Spleen (tissue), 11 donors: ENCODE results near the gene MEGF6. TPM values are rescaled to one million over a fixed set of nuclear protein-coding genes. Genes with fewer than 3 reads are reported as not detected.

Source experiments
- DNase-seq: peaks from one replicate; pipeline ENCODE4 v3.0.0-alpha.2; 2020
- H3K27ac ChIP-seq, 8 donors: fragments of 200-600 bp; sonication (generic) in 7 of 8; 1 replicate in 4 of 8; 2 replicates in 4 of 8; pipeline versions ENCODE4 v1.5.0 to v1.8.0; 2016 to 2021; ENCODE audit warnings: inconsistent platforms in 4 of 8, mild to moderate bottlenecking in 4 of 8, moderate library complexity in 1 of 8
- H3K27me3 ChIP-seq, 7 donors: fragments of 200-600 bp; sonication (generic) in 6 of 7; replicated peaks in 1 of 7; 1 replicate in 4 of 7; 2 replicates in 3 of 7; pipeline versions ENCODE4 v1.5.0 to v1.8.0; 2016 to 2021; ENCODE audit warnings: inconsistent platforms in 3 of 7, mild to moderate bottlenecking in 1 of 7
- H3K36me3 ChIP-seq, 6 donors: fragments of 200-600 bp; sonication (generic) in 5 of 6; 1 replicate in 4 of 6; 2 replicates in 2 of 6; pipeline versions ENCODE4 v1.5.0 to v1.8.0; 2016 to 2021; ENCODE audit warnings: inconsistent platforms in 2 of 6
- H3K4me1 ChIP-seq, 6 donors: fragments of 200-600 bp; sonication (generic) in 5 of 6; 1 replicate in 3 of 6; 2 replicates in 3 of 6; pipeline versions ENCODE4 v1.5.0 to v1.8.0; 2016 to 2021; ENCODE audit warnings: inconsistent platforms in 3 of 6
- H3K4me3 ChIP-seq, 8 donors: fragments of 200-600 bp; sonication (generic) in 7 of 8; 1 replicate in 4 of 8; 2 replicates in 4 of 8; pipeline versions ENCODE4 v1.5.0 to v1.8.0; 2016 to 2021; ENCODE audit warnings: inconsistent platforms in 4 of 8, mild to moderate bottlenecking in 4 of 8, moderate library complexity in 2 of 8
- H3K9me3 ChIP-seq, 8 donors: fragments of 200-600 bp; sonication (generic) in 7 of 8; 1 replicate in 4 of 8; 2 replicates in 4 of 8; pipeline versions ENCODE4 v1.5.0 to v1.8.0; 2016 to 2021; ENCODE audit warnings: inconsistent platforms in 4 of 8
- POLR2A ChIP-seq, 3 donors: fragments of 450-650 bp; IDR thresholded peaks; one replicate each; pipeline ENCODE4 v1.5.1; 2017; ENCODE audit warnings: antibody characterized with exemption in 3 of 3, mild to moderate bottlenecking in 1 of 3
- POLR2AphosphoS5 ChIP-seq, 3 donors: sonication (generic); formaldehyde crosslinking; IDR thresholded peaks; one replicate each; pipeline ENCODE4 v1.5.1; 2017; ENCODE audit warnings: antibody characterized with exemption in 3 of 3
- WGBS, 5 donors: extraction: QIAGEN DNeasy Blood & Tissue Kit in 3 of 5; methylation state at CpG; one replicate each; pipeline versions ENCODE4 v1.1.5 to v1.1.7; 2013 to 2018; 5-methylcytosine and 5-hydroxymethylcytosine counted together
- intact Hi-C: fragments of 100-400 bp; cut with DNase I; formaldehyde crosslinking; loops from one replicate; pipeline ENCODE4 v1.15.0; 2023; ENCODE audit warnings: low total_unique reads
- polyA plus RNA-seq, 3 donors: library from polyadenylated mRNA; stranded (reverse); fragments of 200-250 nt; gene quantifications; one replicate each; pipeline ENCODE4 v1.2.1, GENCODE V29; 2013
- total RNA-seq, 7 donors: library from RNA; depleted of rRNA in 3 of 7; stranded (reverse); fragments of >200 nt in 3 of 7; fragmentation: NEBNext Ultra II Directional in 4 of 7; extraction: Animal tissue kit (Norgen Biotek cat#: 25700) in 4 of 7; gene quantifications; one replicate each; pipeline versions ENCODE4 v1.1.0 to v1.2.1, GENCODE V29; 2016 to 2021
- TF ChIP-seq, protein P1 (sequence below), 11 experiments: fragments of 200-600 bp in 7 of 11; fragments of 450-650 bp in 4 of 11; sonication (generic) in 4 of 11; IDR thresholded peaks in 8 of 11; conservative IDR thresholded peaks in 3 of 11; 1 replicate in 7 of 11; 2 replicates in 4 of 11; pipeline versions ENCODE4 v1.4.0 to v1.8.0; 2016 to 2021; ENCODE audit warnings: antibody characterized with exemption in 11 of 11, inconsistent platforms in 4 of 11, mild to moderate bottlenecking in 1 of 11
- donor health status: healthy with polysubstance abuse.
- donor health status: DM: no; HTN: no; CAD: no; lungs with moderate emphysema.
- donor health status: DM: no; HTN: no; CAD: no.
- donor health status: Bipolar disorder and iron deficiency.
- donor health status: healthy.
- donor health status: DM: no; HTN: no; CAD: no.
- donor health status: DM: yes; HTN: yes; CAD: no.

MEGF6 gene
- total and polyA plus RNA-seq, 10 donors: 8.7 to 39.5 (median 20.3) TPM

DNA sequence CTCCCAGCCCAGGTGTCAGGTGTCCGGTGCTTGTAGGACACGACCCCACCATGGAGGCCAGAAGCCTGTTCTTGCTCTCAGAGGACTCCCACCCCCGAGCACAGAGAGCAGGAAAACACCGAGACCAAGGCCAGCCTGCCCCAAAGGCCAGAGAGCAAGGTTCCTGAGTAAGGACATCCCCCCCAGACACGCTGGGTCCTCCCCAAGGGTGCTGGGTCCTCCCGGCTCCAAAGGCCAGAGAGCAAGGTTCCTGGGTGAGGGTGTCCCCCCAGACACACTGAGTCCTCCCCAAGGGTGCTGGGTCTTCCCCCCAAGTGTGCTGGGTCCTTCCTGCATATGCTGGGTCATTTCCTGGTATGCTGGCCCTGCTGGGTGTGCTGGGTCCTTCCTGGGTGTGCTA, 40.0 kb downstream of the MEGF6 start:
- no peaks in the 10 kb centered on the region for H3K36me3 ChIP-seq
- H3K27me3 ChIP-seq: no peaks in the 10 kb centered on the region
- TF ChIP-seq POLR2AphosphoS5 (IDR thresholded peaks at IDR 0.05) (no peak), POLR2A (IDR thresholded peaks at IDR 0.05) (no peak)
- TF ChIP-seq, protein P1, sequence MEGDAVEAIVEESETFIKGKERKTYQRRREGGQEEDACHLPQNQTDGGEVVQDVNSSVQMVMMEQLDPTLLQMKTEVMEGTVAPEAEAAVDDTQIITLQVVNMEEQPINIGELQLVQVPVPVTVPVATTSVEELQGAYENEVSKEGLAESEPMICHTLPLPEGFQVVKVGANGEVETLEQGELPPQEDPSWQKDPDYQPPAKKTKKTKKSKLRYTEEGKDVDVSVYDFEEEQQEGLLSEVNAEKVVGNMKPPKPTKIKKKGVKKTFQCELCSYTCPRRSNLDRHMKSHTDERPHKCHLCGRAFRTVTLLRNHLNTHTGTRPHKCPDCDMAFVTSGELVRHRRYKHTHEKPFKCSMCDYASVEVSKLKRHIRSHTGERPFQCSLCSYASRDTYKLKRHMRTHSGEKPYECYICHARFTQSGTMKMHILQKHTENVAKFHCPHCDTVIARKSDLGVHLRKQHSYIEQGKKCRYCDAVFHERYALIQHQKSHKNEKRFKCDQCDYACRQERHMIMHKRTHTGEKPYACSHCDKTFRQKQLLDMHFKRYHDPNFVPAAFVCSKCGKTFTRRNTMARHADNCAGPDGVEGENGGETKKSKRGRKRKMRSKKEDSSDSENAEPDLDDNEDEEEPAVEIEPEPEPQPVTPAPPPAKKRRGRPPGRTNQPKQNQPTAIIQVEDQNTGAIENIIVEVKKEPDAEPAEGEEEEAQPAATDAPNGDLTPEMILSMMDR (IDR thresholded peaks at IDR 0.05 in 8 of 11, conservative IDR thresholded peaks at IDR 0.05 in 3 of 11): no peak
- no peaks in the 10 kb centered on the region for H3K9me3 ChIP-seq
- H3K4me3 ChIP-seq: no peak overlapping the region
- intact Hi-C loops: no loop called here
- H3K27ac ChIP-seq: no peak overlapping the region
- 68 to 82% (median 72%) methylated on average over 3 to 6 of the region's 6 CpGs for WGBS, 5 donors
- H3K4me1 ChIP-seq: peaks cover 0 to 5% (median 0%) of the 10 kb centered on the region in 6 donors
- no peak for DNase-seq

DNA sequence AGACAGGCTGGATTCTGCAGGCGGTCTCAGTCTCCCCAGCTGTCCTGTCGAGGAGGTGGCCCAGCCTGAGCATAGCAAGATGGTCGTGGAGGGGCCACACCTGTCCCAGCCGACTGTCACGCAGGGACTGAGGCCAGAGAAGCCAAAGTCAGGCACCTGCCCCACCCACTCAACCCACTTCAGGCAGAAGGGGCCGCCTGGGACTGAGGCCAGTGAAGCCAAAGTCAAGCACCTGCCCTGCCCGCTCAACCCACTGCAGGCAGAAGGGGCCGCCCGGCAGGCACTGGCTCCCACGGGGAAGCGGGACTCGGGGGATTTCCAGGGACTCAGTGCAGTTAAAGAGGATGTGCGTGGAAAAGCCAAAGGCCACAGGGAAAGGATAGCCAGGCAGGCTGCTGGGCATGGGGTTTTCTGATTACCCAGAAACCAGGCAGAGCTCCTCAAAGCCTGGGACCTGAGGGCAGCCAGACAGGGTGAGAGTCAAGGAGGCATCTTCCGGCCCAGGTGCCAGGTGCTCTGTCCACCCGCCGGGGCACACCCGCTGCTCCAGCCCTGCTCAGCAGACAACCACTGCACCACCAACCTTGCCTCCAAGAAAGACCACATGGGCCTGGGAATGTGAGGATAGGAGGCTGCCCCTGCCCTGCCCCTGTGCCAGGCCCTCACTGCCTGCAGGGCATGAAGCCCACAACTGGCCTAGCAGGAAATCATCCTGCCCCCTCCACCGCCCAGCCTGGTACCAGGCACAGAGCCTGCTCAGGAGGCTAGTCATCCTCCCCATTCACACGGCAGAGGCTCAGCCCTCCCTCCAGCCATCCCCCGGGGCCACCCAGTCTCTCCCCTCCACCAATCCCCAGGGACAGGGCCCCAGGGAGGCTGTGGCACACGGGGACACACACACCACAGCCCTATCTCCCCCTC, 41.0 kb downstream of the MEGF6 start:
- peaks cover 0 to 5% (median 0%) of the 10 kb centered on the region in 6 donors for H3K4me1 ChIP-seq
- 62 to 76% (median 72%) methylated on average over 16 to 21 of the region's 21 CpGs for WGBS, 5 donors
- no peak for DNase-seq
- H3K4me3 ChIP-seq: no peak overlapping the region
- no peak overlapping the region for H3K27ac ChIP-seq
- intact Hi-C loops: no loop called here
- H3K27me3 ChIP-seq: peaks cover 0 to 7% (median 0%) of the 10 kb centered on the region in 7 donors
- TF ChIP-seq POLR2A (IDR thresholded peaks at IDR 0.05): no peak
- TF ChIP-seq, protein P1 (IDR thresholded peaks at IDR 0.05 in 8 of 11, conservative IDR thresholded peaks at IDR 0.05 in 3 of 11): no peak
- TF ChIP-seq POLR2AphosphoS5 (IDR thresholded peaks at IDR 0.05): no peak
- H3K9me3 ChIP-seq: no peaks in the 10 kb centered on the region
- no peaks in the 10 kb centered on the region for H3K36me3 ChIP-seq

DNA sequence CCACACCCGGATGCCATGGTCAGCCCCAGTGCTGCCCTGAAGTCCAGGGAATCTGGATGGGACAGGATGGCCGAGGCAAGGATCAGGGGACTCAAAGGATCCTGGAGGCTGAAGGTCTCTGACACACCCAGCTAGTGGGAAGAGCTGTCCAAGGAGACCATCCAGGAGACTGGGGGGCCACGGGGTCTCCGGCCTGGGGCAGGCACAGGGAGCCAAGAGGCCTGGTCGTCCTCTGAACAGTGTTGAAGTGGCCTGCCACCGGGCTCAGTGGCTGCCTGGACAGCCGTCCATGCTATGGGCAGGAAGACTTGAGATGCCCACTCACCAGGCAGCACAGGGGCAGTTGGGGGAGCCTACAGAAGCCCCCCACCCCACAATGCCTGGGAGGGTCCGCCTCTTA, 41.9 kb downstream of the MEGF6 start:
- TF ChIP-seq, protein P1 (IDR thresholded peaks at IDR 0.05 in 8 of 11, conservative IDR thresholded peaks at IDR 0.05 in 3 of 11): no peak
- TF ChIP-seq POLR2A (IDR thresholded peaks at IDR 0.05): no peak
- TF ChIP-seq POLR2AphosphoS5 (IDR thresholded peaks at IDR 0.05): no peak
- Histone ChIP-seq H3K27ac (no peak overlapping the region), H3K36me3 (no peaks in the 10 kb centered on the region), H3K27me3 (peaks cover 0 to 16% (median 0%) of the 10 kb centered on the region in 7 donors), H3K4me1 (peaks cover 0 to 5% (median 0%) of the 10 kb centered on the region in 6 donors), H3K9me3 (no peaks in the 10 kb centered on the region), H3K4me3 (no peak overlapping the region)
- WGBS, 5 donors: 83 to 89% (median 89%) methylated on average over 6 to 8 of the region's 8 CpGs
- no peak for DNase-seq
- intact Hi-C loops: loop anchor here (5.0 kb wide), 1 partner anchor 48 kb away; no protein-coding TSS in a partner anchor

DNA sequence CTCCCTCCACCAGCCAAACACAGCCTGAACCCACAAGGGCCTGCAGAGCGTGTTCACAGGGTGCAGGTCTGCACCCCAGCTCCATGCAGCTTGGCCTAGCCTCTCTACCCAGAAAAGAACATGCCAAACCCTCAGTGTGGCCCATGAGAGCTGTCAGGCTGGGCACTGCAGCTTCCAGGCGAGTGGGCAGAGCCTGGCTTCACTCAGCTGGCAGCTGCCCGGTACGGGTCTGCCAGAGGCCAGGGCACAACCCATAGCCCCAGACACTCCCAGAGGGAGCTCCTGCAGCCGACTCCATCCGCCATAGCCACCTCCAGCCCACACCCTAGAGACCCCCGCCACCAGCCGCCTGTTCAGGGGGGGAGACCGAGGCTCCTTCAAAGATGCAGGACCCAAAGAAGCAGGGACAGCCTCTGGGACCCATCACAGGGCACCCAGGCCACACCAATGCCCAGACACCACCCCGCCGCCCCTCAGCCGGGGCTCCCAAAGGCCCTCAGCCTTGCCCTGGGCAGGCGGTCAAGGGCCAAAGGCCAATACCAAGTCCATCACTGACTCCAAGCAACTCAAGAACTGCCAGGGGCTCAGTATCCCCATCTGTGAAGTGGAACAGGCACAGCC, 42.4 kb downstream of the MEGF6 start:
- H3K4me3 ChIP-seq: no peak overlapping the region
- no peak overlapping the region for H3K27ac ChIP-seq
- no peaks in the 10 kb centered on the region for H3K36me3 ChIP-seq
- 87 to 95% (median 92%) methylated on average over 4 to 13 of the region's 13 CpGs for WGBS, 5 donors
- H3K27me3 ChIP-seq: peaks cover 0 to 17% (median 0%) of the 10 kb centered on the region in 7 donors
- H3K4me1 ChIP-seq: peaks cover 0 to 5% (median 0%) of the 10 kb centered on the region in 6 donors
- no peak for DNase-seq
- intact Hi-C loops: loop anchor here (5.0 kb wide), 1 partner anchor 48 kb away; no protein-coding TSS in a partner anchor
- H3K9me3 ChIP-seq: no peaks in the 10 kb centered on the region
- no peak for TF ChIP-seq POLR2AphosphoS5 (IDR thresholded peaks at IDR 0.05)
- TF ChIP-seq, protein P1 (IDR thresholded peaks at IDR 0.05 in 8 of 11, conservative IDR thresholded peaks at IDR 0.05 in 3 of 11): no peak
- no peak for TF ChIP-seq POLR2A (IDR thresholded peaks at IDR 0.05)
